Urothelium cell line (cell line): ENCODE measurements around the gene ZNF345.
A peak's percentile ranks its signal among the peaks of the same experiment; 100 is the strongest.

Experiments
- DNase-seq: peaks from one replicate; pipeline ENCODE4 v3.0.0; 2011; ENCODE audit warnings: low spot score, mixed read lengths
- FAIRE-seq: peaks from 2 replicates; lab custom pipeline; 2011; peaks lifted over from hg19 to GRCh38; lab: Jason Lieb, UNC

The ZNF345 gene

DNA sequence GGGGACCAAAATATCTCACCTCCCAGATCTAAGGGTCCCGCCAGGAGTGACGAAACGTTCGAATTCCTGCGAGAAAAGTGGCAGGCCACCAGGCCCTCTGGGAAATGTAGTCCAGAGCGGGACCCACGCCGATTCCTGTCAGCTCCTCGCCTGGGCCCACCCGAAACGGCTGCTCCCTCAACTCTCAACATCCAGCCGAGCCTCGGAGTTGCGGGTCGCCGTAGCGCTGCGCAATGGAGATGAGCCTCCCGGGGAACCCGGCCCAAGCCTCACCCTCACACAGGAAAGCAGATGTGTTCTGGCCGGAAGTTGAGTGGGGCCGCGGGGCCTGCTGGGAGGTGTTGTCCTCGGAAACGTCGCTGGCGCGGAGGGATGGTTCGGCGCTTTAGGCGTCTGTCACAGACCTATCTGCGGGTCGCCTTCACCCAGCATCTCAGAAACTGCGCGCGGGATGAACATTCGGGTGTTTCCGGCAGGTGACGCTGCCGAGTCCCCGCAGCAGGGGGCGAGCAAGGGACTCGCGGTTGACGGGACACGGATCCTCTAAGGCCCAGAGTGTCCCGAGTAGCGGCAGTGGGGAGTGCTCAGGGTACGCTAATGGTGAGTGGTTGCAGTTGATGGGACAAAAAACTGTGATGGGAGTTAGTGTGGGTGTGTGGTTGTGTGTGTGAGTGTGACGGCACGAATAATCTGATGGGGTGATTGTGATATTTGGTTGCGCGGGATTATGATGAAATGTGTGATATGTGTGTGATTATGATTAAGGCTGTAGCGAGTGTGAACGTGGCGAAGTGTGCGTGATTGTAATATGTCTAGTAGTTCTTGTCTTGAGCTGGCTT, 65.5 kb downstream of the ZNF345 start, which contains the start of the genes ZNF568 and ZNF829:
Gene ZNF568 (plus strand): TSS at position 341 of the 839 bp plus-strand sequence. CDS start 6,439 bp downstream, outside the sequence.
Gene ZNF829 (minus strand): TSS at position 300 of the 839 bp plus-strand sequence. CDS start 1,124 bp downstream, outside the sequence.
- DNase-seq, result peak; percentile 87
- FAIRE-seq, result peak; percentile 86

DNA sequence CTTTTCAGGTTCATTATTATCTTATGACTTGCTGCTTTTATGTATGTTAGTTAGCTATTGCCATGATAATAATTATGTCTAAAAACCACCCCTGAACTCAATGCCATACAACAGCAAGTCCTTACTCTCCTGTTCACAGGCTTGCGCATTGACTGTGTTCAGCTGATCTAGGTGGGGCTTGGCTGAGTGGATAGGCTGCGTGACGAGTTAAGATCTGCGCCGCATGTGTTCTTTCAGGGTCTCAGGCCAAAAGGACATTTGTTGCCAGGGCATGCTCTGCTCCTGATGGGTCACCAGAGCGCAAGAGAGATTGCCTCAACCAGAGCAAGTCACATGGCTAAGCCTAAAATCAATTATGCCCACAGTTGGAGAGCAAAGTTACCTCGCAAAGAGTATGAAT, 66.3 kb downstream of the ZNF345 start:
- FAIRE-seq (no peak), DNase-seq (no peak)

DNA sequence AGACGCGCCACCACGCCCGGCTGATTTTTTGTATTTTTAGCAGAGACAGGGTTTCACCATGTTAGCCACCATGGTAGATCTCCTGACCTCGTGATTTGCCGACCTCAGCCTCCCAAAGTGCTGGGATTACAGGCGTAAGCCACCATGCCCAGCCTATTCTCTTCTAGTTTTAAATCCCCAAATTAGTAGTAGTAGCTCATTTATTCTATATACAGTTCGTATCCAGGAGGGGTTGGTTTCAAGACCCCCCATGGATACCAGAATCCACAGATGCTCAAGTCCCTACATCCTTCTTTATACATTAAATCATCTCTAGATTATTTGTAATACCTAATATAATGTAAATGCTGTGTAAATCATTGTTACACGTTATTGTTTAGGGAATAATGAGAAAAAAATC, 67.4 kb downstream of the ZNF345 start:
- FAIRE-seq (no peak), DNase-seq (no peak)
